Measurements from ENCODE around the gene CELA2A.

- TF ChIP-seq CTCF (conservative IDR thresholded peaks at IDR 0.05; ENCODE audit: low read length) = no peak
- TF ChIP-seq EZH2phosphoT487 (IDR thresholded peaks at IDR 0.05; ENCODE audit: borderline replicate concordance, low read depth, low read length) = no peak
Observed at GRCh38 chr1:15428815-15429435, 27.6 kb upstream of the CELA2A start.
